OCI-LY7 (cell line): Measurements from ENCODE around the gene HTT. TPM values are rescaled to one million over a fixed set of nuclear protein-coding genes. Genes with fewer than 3 reads are reported as not detected.
A peak's percentile ranks its signal among the peaks of the same experiment; 100 is the strongest.

Experiments
- BruUV-seq: library from RNA; stranded (reverse); fragments of 400-500 nt; replicated peaks from 2 replicates; lab custom pipeline; 2021; lab: Mats Ljungman, UMichigan
- CTCF ChIA-PET: fragments of 300-600 bp; sonication (Branson Sonifier 250); formaldehyde crosslinking; loops from one replicate; lab custom pipeline; 2022; ENCODE audit warnings: antibody characterized with exemption; ENCODE audit not compliant: unreplicated experiment; lab: Charles Lee
- POLR2A ChIA-PET: fragments of 300-600 bp; sonication (Branson Sonifier 250); formaldehyde crosslinking; loops from one replicate; lab custom pipeline; 2022; ENCODE audit warnings: antibody characterized with exemption; lab: Charles Lee
- DNase-seq: peaks from one replicate; pipeline ENCODE4 v3.0.0-alpha.2; 2015; ENCODE audit warnings: low spot score
- H2AFZ ChIP-seq: fragments of 200-600 bp; sonication (generic), shearing (Covaris generic); 2 replicates; pipeline ENCODE4 v1.6.1; 2014; ENCODE audit warnings: mild to moderate bottlenecking, antibody characterized with exemption, low read length, moderate library complexity
- H3K27ac ChIP-seq: fragments of 200-600 bp; sonication (generic); 2 replicates; pipeline ENCODE4 v1.5.1; 2014; ENCODE audit warnings: mixed run types, low read depth, mild to moderate bottlenecking, moderate library complexity, low read length, inconsistent platforms; ENCODE audit not compliant: poor library complexity, severe bottlenecking
- H3K36me3 ChIP-seq: fragments of 200-600 bp; sonication (generic); 2 replicates; pipeline ENCODE4 v1.6.1; 2014; ENCODE audit warnings: mild to moderate bottlenecking, antibody characterized with exemption, low read length, moderate library complexity, mixed read lengths; ENCODE audit not compliant: insufficient read depth
- H3K4me1 ChIP-seq: fragments of 200-600 bp; sonication (generic); 2 replicates; pipeline ENCODE4 v1.5.1; 2014; ENCODE audit warnings: mild to moderate bottlenecking, low read length; ENCODE audit not compliant: insufficient read depth, poor library complexity, severe bottlenecking
- H3K4me2 ChIP-seq: fragments of 200-600 bp; sonication (generic); 2 replicates; pipeline ENCODE4 v1.6.1; 2014; ENCODE audit warnings: mild to moderate bottlenecking, low read length
- H3K4me3 ChIP-seq: fragments of 200-600 bp; sonication (generic); 2 replicates; pipeline ENCODE4 v1.5.1; 2014; ENCODE audit warnings: mild to moderate bottlenecking, low read depth, low read length; ENCODE audit not compliant: poor library complexity, severe bottlenecking
- H3K79me2 ChIP-seq: fragments of 200-600 bp; sonication (generic); 2 replicates; pipeline ENCODE4 v1.6.1; 2016; ENCODE audit warnings: low read depth, mild to moderate bottlenecking, low read length, moderate library complexity, mixed read lengths; ENCODE audit not compliant: insufficient read depth
- H3K9me2 ChIP-seq: fragments of 200-600 bp; sonication (generic); 2 replicates; pipeline ENCODE4 v1.6.1; 2016; ENCODE audit warnings: mild to moderate bottlenecking, low read length, mixed read lengths; ENCODE audit not compliant: insufficient read depth
- H3K9me3 ChIP-seq: fragments of 200-600 bp; sonication (generic); 2 replicates; pipeline ENCODE4 v1.6.1; 2014; ENCODE audit warnings: mild to moderate bottlenecking, mixed run types, low read length, mixed read lengths
- H4K20me1 ChIP-seq: fragments of 200-600 bp; sonication (generic); 2 replicates; pipeline ENCODE4 v1.6.1; 2014; ENCODE audit warnings: mild to moderate bottlenecking, antibody characterized with exemption, low read length, moderate library complexity, mixed read lengths; ENCODE audit not compliant: insufficient read depth
- EZH2phosphoT487 ChIP-seq: fragments of 200-600 bp; sonication (generic); IDR thresholded peaks from 2 replicates; pipeline ENCODE4 v1.6.1; 2018; ENCODE audit warnings: low read depth, borderline replicate concordance, mild to moderate bottlenecking, mixed run types, antibody characterized with exemption, low read length, moderate library complexity, mixed read lengths
- intact Hi-C: fragments of 100-400 bp; cut with micrococcal nuclease; formaldehyde crosslinking; loops from one replicate; pipeline ENCODE4 v1.10.0; 2022; ENCODE audit not compliant: unreplicated experiment
- total RNA-seq, 2 experiments: library from RNA; depleted of rRNA in 1 of 2; stranded (reverse); fragments of >200 nt in 1 of 2; shearing (Covaris generic) in 1 of 2; gene quantifications; 2 replicates each; pipeline ENCODE4 v1.2.3, GENCODE V29; 2014 to 2022
- TF ChIP-seq, protein P1 (sequence below): fragments of 200-600 bp; sonication (generic); conservative IDR thresholded peaks from 2 replicates; pipeline ENCODE4 v1.5.1; 2014; ENCODE audit warnings: mild to moderate bottlenecking, antibody characterized with exemption, low read length, moderate library complexity, mixed read lengths

The HTT gene
- total RNA-seq, 2 experiments from 2014 or later = 36.4 to 91.3 TPM

GRCh38 chr4:3241898-3242524, 167.5 kb downstream of the HTT start:
- Histone ChIP-seq H3K36me3 (peaks cover 26% of the 10 kb centered on the region; the same call in 1 of the 2 replicates), H3K9me3 (no peaks in the 10 kb centered on the region), H3K9me2 (no peaks in the 10 kb centered on the region), H3K4me2 (no peak overlapping the region), H3K27ac (no peak overlapping the region), H3K4me3 (no peak overlapping the region), H3K79me2 (no peaks in the 10 kb centered on the region), H2AFZ (no peak overlapping the region), H3K4me1 (no peaks in the 10 kb centered on the region), H4K20me1 (no peaks in the 10 kb centered on the region)
- no peak for DNase-seq
- TF ChIP-seq, protein P1, sequence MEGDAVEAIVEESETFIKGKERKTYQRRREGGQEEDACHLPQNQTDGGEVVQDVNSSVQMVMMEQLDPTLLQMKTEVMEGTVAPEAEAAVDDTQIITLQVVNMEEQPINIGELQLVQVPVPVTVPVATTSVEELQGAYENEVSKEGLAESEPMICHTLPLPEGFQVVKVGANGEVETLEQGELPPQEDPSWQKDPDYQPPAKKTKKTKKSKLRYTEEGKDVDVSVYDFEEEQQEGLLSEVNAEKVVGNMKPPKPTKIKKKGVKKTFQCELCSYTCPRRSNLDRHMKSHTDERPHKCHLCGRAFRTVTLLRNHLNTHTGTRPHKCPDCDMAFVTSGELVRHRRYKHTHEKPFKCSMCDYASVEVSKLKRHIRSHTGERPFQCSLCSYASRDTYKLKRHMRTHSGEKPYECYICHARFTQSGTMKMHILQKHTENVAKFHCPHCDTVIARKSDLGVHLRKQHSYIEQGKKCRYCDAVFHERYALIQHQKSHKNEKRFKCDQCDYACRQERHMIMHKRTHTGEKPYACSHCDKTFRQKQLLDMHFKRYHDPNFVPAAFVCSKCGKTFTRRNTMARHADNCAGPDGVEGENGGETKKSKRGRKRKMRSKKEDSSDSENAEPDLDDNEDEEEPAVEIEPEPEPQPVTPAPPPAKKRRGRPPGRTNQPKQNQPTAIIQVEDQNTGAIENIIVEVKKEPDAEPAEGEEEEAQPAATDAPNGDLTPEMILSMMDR = no peak
- no peak for TF ChIP-seq EZH2phosphoT487
- CTCF ChIA-PET = no interaction called here
- TSS peak; percentile 41 for BruUV-seq
- intact Hi-C loops = no loop called here
- POLR2A ChIA-PET = no interaction called here

GRCh38 chr4:3243136-3243780, 168.8 kb downstream of the HTT start:
- CTCF ChIA-PET = no interaction called here
- intact Hi-C loops = no loop called here
- POLR2A ChIA-PET = no interaction called here

More at GRCh38 chr4:3243136-3243780, 168.8 kb downstream of the HTT start:
- H3K4me1 ChIP-seq = no peaks in the 10 kb centered on the region
- no peak for DNase-seq
- H3K9me3 ChIP-seq = no peaks in the 10 kb centered on the region
- H3K27ac ChIP-seq = no peak overlapping the region
- H3K4me3 ChIP-seq = no peak overlapping the region
- peaks cover 23% of the 10 kb centered on the region; the same call in 1 of the 2 replicates for H3K36me3 ChIP-seq
- no peak for TF ChIP-seq EZH2phosphoT487
- TF ChIP-seq, protein P1 = no peak
- no peak overlapping the region for H3K4me2 ChIP-seq
- H3K79me2 ChIP-seq = no peaks in the 10 kb centered on the region
- no peaks in the 10 kb centered on the region for H3K9me2 ChIP-seq
- no peak overlapping the region for H2AFZ ChIP-seq
- H4K20me1 ChIP-seq = no peaks in the 10 kb centered on the region
- no TSS peak for BruUV-seq
